IPS-20b (cell line): ENCODE measurements around the gene SIGLEC10.
"Not testable (repeated sequence)": the region's sequence is repeated elsewhere in the genome, so short reads cannot be mapped to it uniquely, and the experiment has no call there.

Experiments used
- H3K27ac ChIP-seq: one replicate; pipeline ENCODE4 v1.5.1; 2013; ENCODE audit warnings: low read length
- H3K27me3 ChIP-seq: 2 replicates; pipeline ENCODE4 v1.6.1; 2013; ENCODE audit warnings: mild to moderate bottlenecking, low read length, inconsistent platforms; ENCODE audit not compliant: insufficient read depth
- H3K36me3 ChIP-seq: 2 replicates; pipeline ENCODE4 v1.6.1; 2013; ENCODE audit warnings: low read depth, mild to moderate bottlenecking, inconsistent platforms, low read length, moderate library complexity; ENCODE audit not compliant: insufficient read depth
- H3K4me1 ChIP-seq: 2 replicates; pipeline ENCODE4 v1.6.1; 2013; ENCODE audit warnings: mild to moderate bottlenecking, control low read depth, inconsistent platforms, low read length, moderate library complexity; ENCODE audit not compliant: insufficient read depth
- H3K4me3 ChIP-seq: 2 replicates; pipeline ENCODE4 v1.5.1; 2013; ENCODE audit warnings: mild to moderate bottlenecking, low read length, inconsistent platforms
- H3K9ac ChIP-seq: 2 replicates; pipeline ENCODE4 v1.6.1; 2013; ENCODE audit warnings: low read depth, mild to moderate bottlenecking, inconsistent platforms, low read length, moderate library complexity
- H3K9me3 ChIP-seq: 2 replicates; pipeline ENCODE4 v1.6.1; 2013; ENCODE audit warnings: mild to moderate bottlenecking, low read depth, low read length, inconsistent platforms; ENCODE audit not compliant: insufficient read depth

SIGLEC10 gene

DNA sequence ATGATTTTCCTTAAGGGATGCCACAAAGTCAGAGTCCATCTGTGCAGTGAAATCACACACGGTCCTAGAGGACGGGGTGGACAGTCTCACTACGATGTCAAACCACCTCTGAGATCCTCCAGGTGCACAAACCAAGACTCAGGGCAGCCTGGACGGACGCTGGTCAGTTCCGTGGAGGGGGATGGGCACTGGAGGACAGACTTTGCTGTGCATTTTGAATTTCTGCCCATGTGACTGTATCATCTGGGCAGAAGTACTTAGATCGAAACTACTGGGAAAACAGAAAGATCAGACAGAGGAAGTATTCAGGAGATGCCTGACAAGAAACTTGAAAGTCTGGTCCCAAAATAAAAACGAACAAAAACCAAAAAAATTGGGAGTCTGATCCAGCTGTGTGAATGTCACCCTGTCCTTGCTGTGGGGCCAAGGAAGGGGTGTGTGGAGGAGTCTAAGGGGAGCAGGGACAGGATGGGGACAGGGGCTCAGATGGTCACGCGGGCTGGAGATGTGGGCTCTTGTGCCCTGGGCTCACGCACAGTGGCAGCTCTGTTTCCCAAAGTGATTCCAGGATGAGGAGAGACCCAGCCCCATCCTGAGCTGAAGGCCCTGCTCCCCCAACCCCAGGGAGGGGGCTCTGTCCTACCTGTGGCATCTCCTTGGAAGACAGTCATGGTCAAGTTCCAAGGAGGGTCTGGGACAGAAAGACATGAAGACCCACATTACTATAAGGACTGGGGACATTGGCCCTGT, 39.3 kb upstream of the SIGLEC10 start:
- Histone ChIP-seq H3K27me3 (no peaks in the 10 kb centered on the region), H3K36me3 (no peaks in the 10 kb centered on the region), H3K27ac (no peak overlapping the region), H3K9ac (no peak overlapping the region), H3K9me3 (no peaks in the 10 kb centered on the region), H3K4me3 (no peak overlapping the region), H3K4me1 (no peaks in the 10 kb centered on the region)

DNA sequence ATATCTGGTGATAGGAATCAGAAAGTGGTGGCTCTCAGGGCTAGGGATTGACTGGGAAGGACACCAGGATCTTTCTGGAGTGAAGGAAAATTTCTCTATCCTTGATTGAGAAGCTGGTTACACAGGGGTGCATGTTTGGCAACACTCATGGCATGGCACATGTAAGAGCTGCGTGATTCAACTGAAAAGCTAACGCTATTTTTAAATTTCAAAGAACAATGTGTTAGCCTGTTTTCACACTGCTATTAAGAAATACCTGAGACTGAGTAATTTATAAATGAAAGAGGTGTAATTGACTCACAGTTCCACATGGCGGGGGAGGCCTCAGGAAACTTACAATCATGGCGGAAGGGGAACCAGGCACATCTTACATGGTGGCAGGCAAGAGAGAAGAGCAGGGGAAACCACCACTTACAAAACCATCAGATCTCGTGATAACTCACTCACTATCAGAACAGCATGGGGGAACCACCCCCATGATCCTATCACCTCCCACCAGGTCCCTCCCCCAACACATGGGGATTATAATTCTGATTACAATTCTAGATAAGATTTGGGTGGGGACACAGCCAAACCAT, 33.4 kb upstream of the SIGLEC10 start:
- Histone ChIP-seq H3K9ac (no peak overlapping the region), H3K27me3 (no peaks in the 10 kb centered on the region; the same call in 1 of the 2 replicates), H3K36me3 (no peaks in the 10 kb centered on the region), H3K4me1 (no peaks in the 10 kb centered on the region), H3K9me3 (peaks cover 5% of the 10 kb centered on the region; the same call in 1 of the 2 replicates), H3K4me3 (no peak overlapping the region), H3K27ac (no peak overlapping the region)

DNA sequence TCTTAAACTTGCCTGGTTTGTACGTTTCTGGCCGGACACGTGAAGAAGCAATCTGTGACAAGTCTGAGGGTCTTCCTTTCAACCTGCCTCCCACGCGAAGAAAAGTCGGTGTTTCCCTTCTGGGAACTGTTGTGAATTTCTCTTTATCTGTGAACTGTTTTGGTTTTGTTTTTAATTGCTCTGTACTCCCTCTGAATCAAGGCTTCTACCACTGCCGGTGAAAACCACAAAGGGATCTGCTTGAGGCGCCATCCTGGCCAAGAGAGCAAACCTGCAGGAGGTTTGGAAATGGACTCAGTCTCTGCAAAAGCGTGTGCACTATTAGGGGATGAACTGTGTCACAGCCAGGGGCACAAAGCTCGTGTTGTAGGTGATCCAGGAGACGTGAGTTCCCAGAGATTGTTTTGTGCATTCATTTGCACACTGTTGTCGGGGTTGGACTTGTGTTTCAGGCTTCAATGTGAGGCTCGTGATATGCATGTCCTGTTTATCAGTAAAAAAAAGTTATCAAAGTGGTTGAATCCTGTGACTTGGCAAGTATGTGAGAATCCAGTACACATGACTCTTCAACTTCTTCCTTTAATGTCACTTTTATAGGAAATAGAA, 31.1 kb upstream of the SIGLEC10 start:
- Histone ChIP-seq H3K9me3 (peaks cover 5% of the 10 kb centered on the region; the same call in 1 of the 2 replicates), H3K36me3 (no peaks in the 10 kb centered on the region), H3K27ac (no peak overlapping the region), H3K9ac (no peak overlapping the region), H3K27me3 (no peaks in the 10 kb centered on the region; the same call in 1 of the 2 replicates), H3K4me1 (no peaks in the 10 kb centered on the region), H3K4me3 (no peak overlapping the region)

DNA sequence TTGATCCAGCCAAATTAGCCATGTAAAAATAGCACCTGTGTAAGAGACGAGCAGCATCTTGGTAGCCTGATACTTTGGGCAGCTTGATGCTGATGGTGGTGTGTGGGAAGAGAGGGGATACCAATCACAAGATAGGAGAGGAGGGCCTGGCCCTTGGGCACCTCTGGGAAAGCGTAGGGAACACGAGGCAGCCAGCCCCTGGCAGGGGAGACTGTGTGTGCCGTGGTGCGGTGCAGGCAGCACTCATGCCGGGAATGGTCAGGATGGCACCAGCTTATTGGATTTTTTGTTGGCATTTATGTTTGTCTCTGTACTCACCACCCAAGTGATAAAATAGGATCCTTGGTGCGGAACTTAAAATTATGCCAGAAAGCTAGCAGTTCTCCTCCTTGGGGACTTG, 30.6 kb upstream of the SIGLEC10 start:
- Histone ChIP-seq H3K9ac (no peak overlapping the region), H3K4me3 (no peak overlapping the region), H3K27me3 (no peaks in the 10 kb centered on the region; the same call in 1 of the 2 replicates), H3K27ac (no peak overlapping the region), H3K36me3 (no peaks in the 10 kb centered on the region), H3K9me3 (peaks cover 5% of the 10 kb centered on the region; the same call in 1 of the 2 replicates), H3K4me1 (no peaks in the 10 kb centered on the region)

DNA sequence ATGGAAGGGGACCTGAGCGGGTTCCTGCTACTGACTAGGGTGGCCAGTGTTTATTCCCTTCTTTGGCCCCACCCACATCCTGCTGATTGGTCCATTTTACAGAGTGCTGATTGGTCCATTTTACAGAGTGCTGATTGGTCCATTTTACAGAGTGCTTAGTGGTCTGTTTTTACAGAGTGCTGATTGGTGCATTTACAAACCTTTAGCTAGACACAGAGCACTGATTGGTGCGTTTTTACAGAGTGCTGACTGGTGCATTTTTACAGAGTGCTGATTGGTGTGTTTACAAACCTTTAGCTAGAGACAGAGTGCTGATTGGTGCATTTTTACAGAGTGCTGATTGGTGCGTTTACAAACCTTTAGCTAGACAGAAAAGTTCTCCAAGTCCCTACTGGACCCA, 30.1 kb upstream of the SIGLEC10 start:
- H3K27me3 ChIP-seq, H3K27ac ChIP-seq, H3K4me3 ChIP-seq, H3K9ac ChIP-seq, H3K9me3 ChIP-seq, H3K4me1 ChIP-seq, H3K36me3 ChIP-seq: not testable (repeated sequence)

DNA sequence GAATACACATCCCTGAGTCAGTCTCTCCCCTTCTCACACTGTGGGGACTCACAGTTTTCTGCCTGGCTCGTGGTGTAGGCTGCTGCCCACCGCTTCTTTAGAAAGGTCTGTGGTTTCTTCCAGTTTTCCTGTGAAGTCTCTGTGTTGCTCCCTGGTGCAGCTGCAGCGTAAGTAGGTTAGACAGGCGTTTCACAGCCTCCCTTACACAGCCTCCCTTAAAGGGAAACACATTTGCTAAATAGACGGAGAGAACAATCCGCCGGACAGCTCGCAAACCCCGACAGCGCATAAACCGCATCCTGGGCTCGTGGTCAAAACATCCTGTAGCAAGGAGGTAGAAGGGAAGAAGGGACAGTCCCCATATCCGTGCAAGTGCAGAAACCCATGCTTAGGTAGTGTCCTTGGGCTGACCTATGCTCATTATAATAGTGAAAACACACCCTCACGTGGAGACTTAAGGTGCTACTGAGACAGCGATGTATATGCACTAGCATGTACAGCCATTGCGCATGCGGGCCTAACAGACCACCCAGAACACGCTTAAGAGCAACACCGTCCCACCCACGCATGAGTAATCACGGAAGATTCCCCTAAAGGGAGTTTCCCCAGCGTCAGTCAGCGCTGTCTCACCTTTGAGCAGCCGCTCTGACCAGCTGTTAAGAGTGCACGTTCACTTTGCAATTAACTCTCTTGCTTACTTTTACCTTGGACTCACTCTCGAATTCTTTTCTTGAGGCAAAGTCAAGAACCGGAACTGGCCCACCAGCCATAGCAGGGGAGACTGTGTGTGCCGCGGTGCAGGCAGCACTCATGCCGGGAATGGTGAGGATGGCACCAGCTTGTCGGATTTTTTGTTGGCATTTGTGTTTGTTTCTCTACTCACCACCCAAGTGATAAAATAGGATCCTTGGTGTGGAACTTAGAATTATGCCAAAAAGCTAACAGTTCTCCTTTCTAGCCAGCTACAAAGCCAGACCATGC, 24.3 kb upstream of the SIGLEC10 start:
- Histone ChIP-seq H3K4me3 (no peak overlapping the region), H3K27me3 (peaks cover 3% of the 10 kb centered on the region), H3K27ac (no peak overlapping the region), H3K36me3 (no peaks in the 10 kb centered on the region), H3K9me3 (no peaks in the 10 kb centered on the region), H3K4me1 (no peaks in the 10 kb centered on the region), H3K9ac (no peak overlapping the region)

DNA sequence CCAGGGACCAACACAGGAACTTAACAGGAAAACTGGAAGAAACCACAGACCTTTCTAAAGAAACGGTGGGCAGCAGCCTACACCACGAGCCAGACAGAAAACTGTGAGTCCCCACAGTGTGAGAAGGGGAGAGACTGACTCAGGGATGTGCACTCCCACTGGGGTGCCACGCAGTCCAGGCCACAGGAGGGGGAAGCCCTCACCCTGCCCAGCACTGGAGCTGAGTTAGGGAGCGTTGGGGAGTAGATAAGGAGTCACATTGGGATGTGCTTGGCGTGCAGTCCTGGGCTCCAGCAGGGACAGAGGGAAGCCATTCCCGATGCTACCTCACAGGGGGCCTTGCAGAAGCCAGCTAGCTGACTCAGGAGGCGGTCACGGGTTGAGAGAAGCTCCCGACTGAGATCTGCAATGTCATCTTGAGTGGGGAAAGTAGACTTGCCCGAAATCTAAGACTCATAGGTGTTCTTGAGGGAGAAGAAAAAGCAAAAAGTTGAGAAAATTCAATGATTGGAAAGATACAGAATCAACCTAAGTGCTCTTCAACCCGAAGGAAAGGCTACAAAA, 23.5 kb upstream of the SIGLEC10 start:
- Histone ChIP-seq H3K9ac (no peak overlapping the region), H3K27ac (no peak overlapping the region), H3K4me1 (no peaks in the 10 kb centered on the region), H3K4me3 (no peak overlapping the region), H3K36me3 (no peaks in the 10 kb centered on the region), H3K9me3 (no peaks in the 10 kb centered on the region), H3K27me3 (peaks cover 4% of the 10 kb centered on the region)

DNA sequence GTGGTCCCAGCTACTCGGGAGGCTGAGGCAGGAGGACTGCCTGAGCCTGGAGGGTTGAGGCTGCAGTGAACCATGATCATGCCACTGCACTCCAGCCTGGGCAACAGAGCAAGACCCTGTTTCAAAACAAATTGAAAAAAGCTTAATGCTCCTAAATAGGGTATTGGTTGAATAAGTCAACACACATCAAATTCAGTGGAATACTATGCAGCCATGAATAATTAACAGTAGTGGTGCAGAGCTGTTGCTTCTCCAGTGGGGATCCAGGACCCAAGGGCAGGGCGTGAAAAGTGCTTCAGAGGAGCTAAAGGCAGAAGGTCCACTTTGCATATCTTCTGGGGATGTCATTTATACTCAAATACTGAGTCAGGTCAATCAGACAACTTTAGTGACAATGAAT, 22.6 kb upstream of the SIGLEC10 start:
- H3K9me3 ChIP-seq: no peaks in the 10 kb centered on the region
- H3K4me3 ChIP-seq: no peak overlapping the region
- H3K27me3 ChIP-seq: peaks cover 4% of the 10 kb centered on the region
- no peak overlapping the region for H3K9ac ChIP-seq
- no peaks in the 10 kb centered on the region for H3K4me1 ChIP-seq
- H3K36me3 ChIP-seq: no peaks in the 10 kb centered on the region
- no peak overlapping the region for H3K27ac ChIP-seq

DNA sequence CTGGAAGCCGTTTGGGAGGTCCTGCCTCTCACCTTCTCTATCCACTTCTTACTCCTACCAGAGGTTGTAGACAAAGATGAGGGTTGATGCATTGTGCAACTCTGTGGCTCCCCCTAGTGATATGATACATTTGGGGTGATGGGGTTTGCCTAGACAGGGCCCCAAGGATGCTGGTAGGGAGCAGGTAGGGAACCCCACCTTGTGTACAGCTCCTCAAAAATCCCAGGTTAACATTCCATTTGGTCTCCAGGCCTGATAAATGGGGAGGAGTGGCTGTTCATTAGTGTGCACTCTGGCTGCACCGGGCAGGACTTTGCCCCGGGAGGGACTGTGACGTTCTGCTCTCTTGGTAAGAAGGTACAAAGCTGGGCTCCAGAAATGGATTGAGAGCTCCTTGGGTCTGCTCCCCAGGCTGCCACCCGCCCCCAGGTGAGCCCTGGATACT, 21.6 kb upstream of the SIGLEC10 start:
- H3K9me3 ChIP-seq: no peaks in the 10 kb centered on the region
- no peak overlapping the region for H3K9ac ChIP-seq
- H3K4me1 ChIP-seq: no peaks in the 10 kb centered on the region
- H3K4me3 ChIP-seq: no peak overlapping the region
- no peak overlapping the region for H3K27ac ChIP-seq
- peaks cover 4% of the 10 kb centered on the region for H3K27me3 ChIP-seq
- H3K36me3 ChIP-seq: no peaks in the 10 kb centered on the region

DNA sequence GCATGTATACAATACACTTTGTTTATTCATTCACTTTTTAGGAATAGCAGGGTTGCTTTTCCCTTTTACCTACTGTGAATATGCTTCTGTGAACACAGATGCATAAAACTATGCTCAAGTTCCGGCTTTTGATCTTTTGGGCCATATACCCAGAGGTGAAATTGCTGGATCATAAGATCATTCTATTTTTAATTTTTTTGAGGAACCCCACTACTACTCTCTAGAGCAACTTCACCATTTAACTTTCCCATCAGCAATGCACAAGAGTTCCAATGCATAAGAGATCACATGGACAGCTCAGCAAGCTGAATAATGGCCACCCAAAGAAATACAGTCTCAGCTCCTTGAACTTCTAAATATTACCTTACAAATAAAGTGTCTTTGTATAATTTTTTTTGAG, 17.0 kb upstream of the SIGLEC10 start:
- H3K27me3 ChIP-seq: peaks cover 4% of the 10 kb centered on the region
- no peak overlapping the region for H3K4me3 ChIP-seq
- H3K36me3 ChIP-seq: no peaks in the 10 kb centered on the region
- H3K9me3 ChIP-seq: no peaks in the 10 kb centered on the region
- no peak overlapping the region for H3K9ac ChIP-seq
- no peak overlapping the region for H3K27ac ChIP-seq
- H3K4me1 ChIP-seq: no peaks in the 10 kb centered on the region

DNA sequence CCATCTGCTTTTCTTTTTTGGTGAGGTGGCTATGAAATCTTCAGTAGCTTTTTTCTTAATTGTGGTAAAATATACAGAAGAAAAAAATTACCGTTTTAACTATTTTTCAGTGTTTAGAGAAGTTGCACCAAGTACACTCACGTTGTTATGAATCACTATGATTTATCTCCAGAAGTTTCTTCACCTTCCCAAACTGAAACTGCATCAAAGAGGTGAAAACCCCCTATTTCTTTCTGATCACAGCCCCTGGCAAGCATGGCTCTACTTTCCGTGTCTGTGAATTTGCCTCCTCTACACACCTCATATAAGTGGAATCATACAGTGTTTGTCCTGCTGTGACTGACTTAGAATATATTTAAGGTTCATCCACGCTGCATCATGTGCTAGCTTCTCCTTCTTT, 15.6 kb upstream of the SIGLEC10 start:
- Histone ChIP-seq H3K27ac (no peak overlapping the region), H3K9me3 (no peaks in the 10 kb centered on the region), H3K27me3 (peaks cover 4% of the 10 kb centered on the region), H3K9ac (no peak overlapping the region), H3K4me3 (no peak overlapping the region), H3K36me3 (no peaks in the 10 kb centered on the region), H3K4me1 (no peaks in the 10 kb centered on the region)
